Measurements from ENCODE around the gene BORCS5.

BORCS5 gene

DNA sequence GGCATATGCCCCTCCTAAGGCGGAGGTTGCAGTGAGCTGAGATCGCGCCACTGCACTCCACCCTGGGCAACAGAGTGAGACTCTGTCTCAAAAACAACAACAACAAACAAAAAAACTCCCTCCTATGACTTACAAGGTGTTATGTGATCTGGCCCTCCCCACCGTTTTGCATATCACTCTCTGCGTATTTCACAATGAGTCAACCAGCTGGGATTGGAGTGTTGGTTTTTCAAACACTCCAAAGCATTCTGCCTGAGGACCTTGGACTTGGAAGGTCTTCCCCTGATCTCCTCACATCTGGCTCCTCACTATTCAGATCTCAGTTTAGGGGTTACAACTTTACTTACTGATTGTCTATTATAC, 20.8 kb upstream of the BORCS5 start:
- Histone ChIP-seq H3K4me2 (ENCODE audit: low read length) (no peak overlapping the region), H3K4me3 (ENCODE audit: low read depth, low read length, poor library complexity, severe bottlenecking) (no peak overlapping the region), H3K4me1 (ENCODE audit: insufficient read depth, low read length, severe bottlenecking) (no peaks in the 10 kb centered on the region), H3K9me3 (ENCODE audit: low read length) (no peaks in the 10 kb centered on the region), H3K27ac (ENCODE audit: low read depth, low read length, poor library complexity, severe bottlenecking) (no peak overlapping the region), H3K79me2 (ENCODE audit: insufficient read depth, low read length) (no peaks in the 10 kb centered on the region), H2AFZ (ENCODE audit: low read length) (no peak overlapping the region), H3F3A (ENCODE audit: insufficient read depth, low read length) (no peaks in the 10 kb centered on the region), H3K27me3 (ENCODE audit: insufficient read depth, low read length) (no peaks in the 10 kb centered on the region; the same call in 1 of the 2 replicates), H3K9me2 (ENCODE audit: low read depth, low read length) (no peaks in the 10 kb centered on the region), H4K20me1 (ENCODE audit: insufficient read depth, low read length) (no peaks in the 10 kb centered on the region), H3K9ac (ENCODE audit: low read length) (no peak overlapping the region), H3K36me3 (ENCODE audit: insufficient read depth, low read length) (no peaks in the 10 kb centered on the region)
- TF ChIP-seq EZH2 (IDR thresholded peaks at IDR 0.05; ENCODE audit: borderline replicate concordance, low read length), result no peak
- TF ChIP-seq, protein P1, sequence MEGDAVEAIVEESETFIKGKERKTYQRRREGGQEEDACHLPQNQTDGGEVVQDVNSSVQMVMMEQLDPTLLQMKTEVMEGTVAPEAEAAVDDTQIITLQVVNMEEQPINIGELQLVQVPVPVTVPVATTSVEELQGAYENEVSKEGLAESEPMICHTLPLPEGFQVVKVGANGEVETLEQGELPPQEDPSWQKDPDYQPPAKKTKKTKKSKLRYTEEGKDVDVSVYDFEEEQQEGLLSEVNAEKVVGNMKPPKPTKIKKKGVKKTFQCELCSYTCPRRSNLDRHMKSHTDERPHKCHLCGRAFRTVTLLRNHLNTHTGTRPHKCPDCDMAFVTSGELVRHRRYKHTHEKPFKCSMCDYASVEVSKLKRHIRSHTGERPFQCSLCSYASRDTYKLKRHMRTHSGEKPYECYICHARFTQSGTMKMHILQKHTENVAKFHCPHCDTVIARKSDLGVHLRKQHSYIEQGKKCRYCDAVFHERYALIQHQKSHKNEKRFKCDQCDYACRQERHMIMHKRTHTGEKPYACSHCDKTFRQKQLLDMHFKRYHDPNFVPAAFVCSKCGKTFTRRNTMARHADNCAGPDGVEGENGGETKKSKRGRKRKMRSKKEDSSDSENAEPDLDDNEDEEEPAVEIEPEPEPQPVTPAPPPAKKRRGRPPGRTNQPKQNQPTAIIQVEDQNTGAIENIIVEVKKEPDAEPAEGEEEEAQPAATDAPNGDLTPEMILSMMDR (IDR thresholded peaks at IDR 0.05; ENCODE audit: low read length), result no peak

DNA sequence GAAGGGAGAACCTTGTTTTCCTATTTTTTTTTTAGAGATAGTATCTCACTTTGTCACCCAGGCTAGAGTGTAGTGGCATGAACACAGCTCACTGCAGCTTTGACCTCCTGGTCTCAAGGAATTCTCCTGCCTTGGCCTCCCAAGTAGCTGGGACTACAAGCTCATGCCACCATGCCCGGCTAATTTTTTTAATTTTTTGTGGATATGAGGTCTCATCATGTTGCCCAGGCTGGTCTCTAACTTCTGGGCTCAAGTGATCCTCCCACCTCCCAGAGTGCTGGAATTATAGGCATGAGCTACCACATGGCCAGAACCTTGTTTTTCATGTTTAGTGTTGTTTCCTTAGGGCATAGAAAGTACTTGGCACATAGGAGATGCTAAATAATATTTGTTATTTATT, 20.4 kb upstream of the BORCS5 start:
- no peaks in the 10 kb centered on the region for H3F3A ChIP-seq (ENCODE audit: insufficient read depth, low read length)

DNA sequence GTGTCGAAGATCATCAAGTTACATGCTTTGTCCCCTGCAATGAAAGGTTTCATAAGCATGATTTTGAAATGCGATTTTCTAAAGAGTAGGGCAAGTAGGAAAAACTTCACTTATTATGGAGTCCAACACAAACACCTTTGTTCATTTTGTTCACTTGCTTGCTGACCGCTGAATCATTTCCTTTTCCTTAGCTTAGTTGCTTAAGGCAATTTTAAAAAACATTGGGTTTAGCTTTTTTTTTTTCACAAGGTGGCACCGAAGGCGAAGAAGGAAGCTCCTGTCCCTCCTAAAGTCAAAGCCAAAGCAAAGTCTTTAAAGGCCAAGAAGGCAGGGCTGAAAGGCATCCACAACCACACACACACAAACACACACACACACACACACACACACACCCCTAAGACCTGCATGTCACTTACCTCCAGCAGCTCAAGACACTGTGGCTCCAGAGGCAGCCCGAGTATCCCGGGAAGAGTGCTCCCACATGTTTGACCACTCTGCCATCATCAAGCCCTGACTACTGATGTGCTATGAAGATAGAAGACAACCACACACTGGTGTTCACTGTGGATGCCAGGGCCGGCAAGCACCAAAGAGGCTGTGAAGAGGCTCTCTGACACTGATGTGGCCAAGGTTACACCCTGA, 18.2 kb upstream of the BORCS5 start:
- Histone ChIP-seq H2AFZ (ENCODE audit: low read length) (no peak overlapping the region), H4K20me1 (ENCODE audit: insufficient read depth, low read length) (no peaks in the 10 kb centered on the region), H3K36me3 (ENCODE audit: insufficient read depth, low read length) (no peaks in the 10 kb centered on the region), H3K27ac (ENCODE audit: low read depth, low read length, poor library complexity, severe bottlenecking) (no peak overlapping the region), H3K4me1 (ENCODE audit: insufficient read depth, low read length, severe bottlenecking) (no peaks in the 10 kb centered on the region), H3F3A (ENCODE audit: insufficient read depth, low read length) (no peaks in the 10 kb centered on the region), H3K4me3 (ENCODE audit: low read depth, low read length, poor library complexity, severe bottlenecking) (no peak overlapping the region), H3K9ac (ENCODE audit: low read length) (no peak overlapping the region), H3K79me2 (ENCODE audit: insufficient read depth, low read length) (no peaks in the 10 kb centered on the region), H3K9me3 (ENCODE audit: low read length) (no peaks in the 10 kb centered on the region), H3K9me2 (ENCODE audit: low read depth, low read length) (no peaks in the 10 kb centered on the region), H3K27me3 (ENCODE audit: insufficient read depth, low read length) (no peaks in the 10 kb centered on the region; the same call in 1 of the 2 replicates), H3K4me2 (ENCODE audit: low read length) (no peak overlapping the region)
- TF ChIP-seq, protein P1 (IDR thresholded peaks at IDR 0.05; ENCODE audit: low read length), result no peak
- TF ChIP-seq EZH2 (IDR thresholded peaks at IDR 0.05; ENCODE audit: borderline replicate concordance, low read length), result no peak

More for the DNA sequence above, 20.4 kb upstream of the BORCS5 start:
- no peak overlapping the region for H3K27ac ChIP-seq (ENCODE audit: low read depth, low read length, poor library complexity, severe bottlenecking)
- H3K4me1 ChIP-seq (ENCODE audit: insufficient read depth, low read length, severe bottlenecking), result no peaks in the 10 kb centered on the region
- no peaks in the 10 kb centered on the region for H3K36me3 ChIP-seq (ENCODE audit: insufficient read depth, low read length)
- H3K9me2 ChIP-seq (ENCODE audit: low read depth, low read length), result no peaks in the 10 kb centered on the region
- no peaks in the 10 kb centered on the region for H4K20me1 ChIP-seq (ENCODE audit: insufficient read depth, low read length)
- H3K9me3 ChIP-seq (ENCODE audit: low read length), result no peaks in the 10 kb centered on the region
- no peak overlapping the region for H3K9ac ChIP-seq (ENCODE audit: low read length)
- no peak overlapping the region for H2AFZ ChIP-seq (ENCODE audit: low read length)
- H3K4me3 ChIP-seq (ENCODE audit: low read depth, low read length, poor library complexity, severe bottlenecking), result no peak overlapping the region
- H3K79me2 ChIP-seq (ENCODE audit: insufficient read depth, low read length), result no peaks in the 10 kb centered on the region
- no peak for TF ChIP-seq EZH2 (IDR thresholded peaks at IDR 0.05; ENCODE audit: borderline replicate concordance, low read length)
- TF ChIP-seq, protein P1 (IDR thresholded peaks at IDR 0.05; ENCODE audit: low read length), result no peak
- H3K27me3 ChIP-seq (ENCODE audit: insufficient read depth, low read length), result no peaks in the 10 kb centered on the region; the same call in 1 of the 2 replicates
- no peak overlapping the region for H3K4me2 ChIP-seq (ENCODE audit: low read length)

Measured in OCI-LY1 (cell line).